T-helper 2 cell treated with Interferon-gamma antibody and Interleukin-4, amounts not matched to agents 100 ng/mL and 5 ng/mL, for 36 hours (primary cell): Measurements from ENCODE around the gene SALL4. TPM values are rescaled to one million over a fixed set of nuclear protein-coding genes. Genes with fewer than 3 reads are reported as not detected.
"Not testable (repeated sequence)": the region's sequence is repeated elsewhere in the genome, so short reads cannot be mapped to it uniquely, and the experiment has no call there.

Experiments
- intact Hi-C: fragments of 100-400 bp; cut with micrococcal nuclease; formaldehyde crosslinking; loops from one replicate; pipeline ENCODE4 v1.15.1; 2023
- total RNA-seq: library from RNA; stranded (reverse); gene quantifications from 2 replicates; pipeline ENCODE4 v1.2.3, GENCODE V29; 2022

Gene SALL4
- total RNA-seq, 1 donor from 2014 or later = 0.09 TPM

GRCh38 chr20:51738261-51738660 lies 64.1 kb downstream of the SALL4 start:
- intact Hi-C loops = not testable (repeated sequence)

- intact Hi-C loops = no loop called here
Measured at GRCh38 chr20:51736947-51737346, 65.4 kb downstream of the SALL4 start.

- intact Hi-C loops = no loop called here
Measured at GRCh38 chr20:51735728-51736600, 66.4 kb downstream of the SALL4 start.

- intact Hi-C loops = no loop called here
Measured at GRCh38 chr20:51734876-51735720, 67.2 kb downstream of the SALL4 start.

- intact Hi-C loops = no loop called here
Measured at GRCh38 chr20:51733070-51733469, 69.3 kb downstream of the SALL4 start.

Other genes with a start within 250 kb of the SALL4 start
- 0.59 and 1.1 TPM in 2 replicates for gene ATP9A, start 34.1 kb downstream of the SALL4 start, total RNA-seq